Measurements from ENCODE around the gene INO80.

The INO80 gene

DNA sequence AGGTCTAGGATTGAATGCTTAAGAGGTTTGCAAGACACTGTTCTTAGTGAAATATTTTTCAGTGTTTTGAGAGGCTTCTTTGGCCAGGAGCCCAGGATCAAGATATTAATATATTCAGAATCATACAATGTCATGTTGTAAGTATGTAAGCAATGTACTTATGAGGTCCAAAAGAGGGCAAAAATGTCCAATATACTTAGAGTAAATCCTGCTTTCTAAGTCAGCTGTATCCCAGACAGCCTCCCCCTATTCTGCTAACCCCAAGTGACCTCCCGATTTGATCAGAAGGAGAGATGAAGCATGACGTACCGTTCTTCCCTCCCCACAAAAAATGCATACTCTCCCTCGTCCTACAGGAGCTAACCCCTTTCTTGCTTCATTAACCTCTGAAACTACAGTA is 91.9 kb downstream of the INO80 start:
- in situ Hi-C loops (cut with HindIII; ENCODE audit: low sequenced_read_pairs), result no loop called here
- DNase-seq (ENCODE audit: low read depth), result no peak
- H3K4me3 ChIP-seq (ENCODE audit: low read depth, low read length), result no peak overlapping the region
- no peak for TF ChIP-seq CTCF (IDR thresholded peaks at IDR 0.05; ENCODE audit: low read depth, low read length, missing control alignments)

DNA sequence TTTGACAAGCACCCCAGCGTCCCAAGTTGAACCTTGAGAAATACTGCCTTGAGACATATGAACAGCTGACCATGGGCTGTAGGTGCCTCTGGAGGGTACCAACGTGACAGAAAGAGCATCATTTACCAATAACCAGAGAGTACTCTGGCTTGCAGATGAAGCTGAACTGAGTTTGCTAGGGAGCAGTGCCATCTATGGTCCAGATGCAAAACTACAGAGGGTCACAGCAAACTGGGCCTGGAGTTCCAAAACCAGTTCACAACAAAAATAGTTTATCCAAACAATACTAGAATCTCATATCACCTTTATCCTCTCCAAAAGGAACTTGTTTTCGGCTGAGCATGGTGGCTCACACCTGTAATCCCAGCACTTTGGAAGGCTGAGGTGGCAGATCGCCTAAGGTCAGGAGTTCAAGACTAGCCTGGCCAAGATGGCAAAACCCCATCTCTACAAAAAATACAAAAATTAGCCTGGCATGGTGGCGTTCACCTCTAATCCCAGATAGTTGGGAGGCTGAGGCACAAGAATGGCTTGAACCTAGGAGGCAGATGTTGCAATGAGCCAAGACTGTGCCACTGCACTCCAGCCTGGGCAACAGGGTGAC is 93.5 kb downstream of the INO80 start:
- DNase-seq (ENCODE audit: low read depth), result peak; percentile 49
- peak; percentile 90 for TF ChIP-seq CTCF (IDR thresholded peaks at IDR 0.05; ENCODE audit: low read depth, low read length, missing control alignments)

DNA sequence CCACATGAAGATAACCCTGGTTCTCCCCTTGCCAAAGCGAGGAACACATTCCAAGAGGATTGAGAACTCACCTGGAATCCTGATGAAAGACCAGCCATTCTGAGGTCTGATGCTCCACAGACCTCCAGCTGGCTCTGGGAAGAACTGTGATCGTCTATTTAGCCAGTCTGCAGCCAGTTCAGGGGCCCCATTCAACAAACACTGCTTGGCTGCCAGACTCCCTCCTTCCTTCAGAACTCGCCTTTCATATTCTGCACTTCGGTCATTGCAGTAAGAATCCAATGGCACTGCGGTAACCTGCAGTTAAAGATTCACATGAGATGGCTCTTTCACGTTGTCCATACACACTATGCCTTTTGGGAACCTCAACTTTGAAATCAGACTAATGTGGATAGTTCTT is 95.3 kb downstream of the INO80 start:
- no peak for TF ChIP-seq CTCF (IDR thresholded peaks at IDR 0.05; ENCODE audit: low read depth, low read length, missing control alignments)

More for the DNA sequence above, 93.5 kb downstream of the INO80 start:
- no peak overlapping the region for H3K4me3 ChIP-seq (ENCODE audit: low read depth, low read length)
- in situ Hi-C loops (cut with HindIII; ENCODE audit: low sequenced_read_pairs), result no loop called here

DNA sequence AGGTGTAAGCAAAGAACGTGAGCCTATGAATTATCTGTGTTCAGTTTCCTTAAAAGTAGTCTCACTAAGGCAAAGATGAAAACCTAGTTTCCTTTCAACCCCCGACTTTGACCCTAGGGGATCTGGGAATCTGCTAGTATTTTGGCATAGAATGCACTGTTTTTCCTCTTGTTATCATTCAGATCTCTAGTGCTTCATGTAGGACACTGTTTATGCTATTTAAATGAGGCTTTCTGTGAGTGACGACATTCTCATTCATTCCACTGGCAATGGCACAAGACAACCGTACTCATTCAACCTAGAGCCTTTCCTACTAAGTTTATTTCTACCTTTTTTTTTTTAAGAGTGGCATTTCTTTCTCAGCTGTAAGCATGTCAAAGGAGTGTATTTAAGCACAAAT is 95.8 kb downstream of the INO80 start:
- TF ChIP-seq CTCF (IDR thresholded peaks at IDR 0.05; ENCODE audit: low read depth, low read length, missing control alignments), result no peak
- no peak for DNase-seq (ENCODE audit: low read depth)
- no peak overlapping the region for H3K4me3 ChIP-seq (ENCODE audit: low read depth, low read length)
- in situ Hi-C loops (cut with HindIII; ENCODE audit: low sequenced_read_pairs), result no loop called here

More for the DNA sequence above, 95.3 kb downstream of the INO80 start:
- H3K4me3 ChIP-seq (ENCODE audit: low read depth, low read length), result no peak overlapping the region
- DNase-seq (ENCODE audit: low read depth), result no peak
- in situ Hi-C loops (cut with HindIII; ENCODE audit: low sequenced_read_pairs), result no loop called here

GRCh38 chr15:41019174-41019573 is 96.9 kb downstream of the INO80 start:
- no peak overlapping the region for H3K4me3 ChIP-seq (ENCODE audit: low read depth, low read length)
- in situ Hi-C loops (cut with HindIII; ENCODE audit: low sequenced_read_pairs), result no loop called here
- TF ChIP-seq CTCF (IDR thresholded peaks at IDR 0.05; ENCODE audit: low read depth, low read length, missing control alignments), result no peak
- no peak for DNase-seq (ENCODE audit: low read depth)

GRCh38 chr15:41018534-41018933 is 97.5 kb downstream of the INO80 start:
- in situ Hi-C loops (cut with HindIII; ENCODE audit: low sequenced_read_pairs), result no loop called here
- no peak overlapping the region for H3K4me3 ChIP-seq (ENCODE audit: low read depth, low read length)
- DNase-seq (ENCODE audit: low read depth), result no peak
- TF ChIP-seq CTCF (IDR thresholded peaks at IDR 0.05; ENCODE audit: low read depth, low read length, missing control alignments), result peak; percentile 29

Measured in astrocyte of the cerebellum (primary cell).